PC-9 (cell line): ENCODE data around the gene KIF11. TPM values are rescaled to one million over a fixed set of nuclear protein-coding genes. Genes with fewer than 3 reads are reported as not detected.

ENCODE experiments used
- BruUV-seq: library from RNA; stranded (reverse); fragments of 400-500 nt; replicated peaks from 2 replicates; lab custom pipeline; 2021; lab: Mats Ljungman, UMichigan
- CTCF ChIA-PET: fragments of 300-600 bp; sonication (Branson Sonifier 250); formaldehyde crosslinking; loops from one replicate; lab custom pipeline; 2022; ENCODE audit warnings: antibody characterized with exemption; lab: Charles Lee
- POLR2A ChIA-PET: fragments of 300-600 bp; sonication (Branson Sonifier 250); formaldehyde crosslinking; loops from one replicate; lab custom pipeline; 2022; ENCODE audit warnings: antibody characterized with exemption; ENCODE audit not compliant: unreplicated experiment; lab: Charles Lee
- DNase-seq, 2 experiments: peaks; one replicate each; pipeline versions ENCODE4 v3.0.0 to v3.0.0-alpha.2; 2015 to 2022; ENCODE audit warnings: mixed read lengths in 1 of 2
- H2AFZ ChIP-seq: fragments of 200-600 bp; sonication (generic); 2 replicates; pipeline ENCODE4 v1.8.1; 2017; ENCODE audit warnings: antibody characterized with exemption
- H3F3A ChIP-seq: fragments of 200-600 bp; sonication (generic); 2 replicates; pipeline ENCODE4 v1.8.1; 2017; ENCODE audit warnings: antibody characterized with exemption, mild to moderate bottlenecking, low read depth; ENCODE audit not compliant: insufficient read depth
- H3K27ac ChIP-seq: fragments of 200-600 bp; sonication (generic); 2 replicates; pipeline ENCODE4 v1.6.1; 2016; ENCODE audit warnings: mixed run types
- H3K27me3 ChIP-seq: fragments of 200-600 bp; sonication (generic); 2 replicates; pipeline ENCODE4 v1.6.1; 2016; ENCODE audit warnings: low read depth, mixed run types; ENCODE audit not compliant: insufficient read depth
- H3K36me3 ChIP-seq: fragments of 200-600 bp; sonication (generic); 2 replicates; pipeline ENCODE4 v1.6.1; 2016; ENCODE audit warnings: low read depth, mixed run types
- H3K4me1 ChIP-seq: fragments of 200-600 bp; sonication (generic); replicated peaks from 2 replicates; pipeline ENCODE4 v1.6.1; 2016; ENCODE audit warnings: mixed run types; ENCODE audit not compliant: insufficient read depth
- H3K4me2 ChIP-seq: fragments of 200-600 bp; sonication (generic); 2 replicates; pipeline ENCODE4 v1.6.1; 2017; ENCODE audit warnings: mixed run types
- H3K4me3 ChIP-seq: fragments of 200-600 bp; sonication (generic); 2 replicates; pipeline ENCODE4 v1.6.1; 2016; ENCODE audit warnings: mixed run types
- H3K79me2 ChIP-seq: fragments of 200-600 bp; sonication (generic); 2 replicates; pipeline ENCODE4 v1.6.1; 2017; ENCODE audit warnings: low read depth, mixed run types
- H3K9me2 ChIP-seq: fragments of 200-600 bp; sonication (generic); 2 replicates; pipeline ENCODE4 v1.8.1; 2017; ENCODE audit warnings: mild to moderate bottlenecking; ENCODE audit not compliant: insufficient read depth
- H3K9me3 ChIP-seq: fragments of 200-600 bp; sonication (generic); 2 replicates; pipeline ENCODE4 v1.8.1; 2016; ENCODE audit warnings: low read depth; ENCODE audit not compliant: insufficient read depth
- H4K20me1 ChIP-seq: fragments of 200-600 bp; sonication (generic); 2 replicates; pipeline ENCODE4 v1.8.1; 2017; ENCODE audit not compliant: insufficient read depth
- EZH2 ChIP-seq: fragments of 200-600 bp; sonication (generic); IDR thresholded peaks from 2 replicates; pipeline ENCODE4 v1.8.0; 2017; ENCODE audit warnings: antibody characterized with exemption, low read depth
- intact Hi-C: fragments of 100-400 bp; cut with micrococcal nuclease; formaldehyde crosslinking; loops from one replicate; pipeline ENCODE4 v1.10.0; 2022; ENCODE audit not compliant: unreplicated experiment
- total RNA-seq: library from RNA; stranded (reverse); gene quantifications from 2 replicates; pipeline ENCODE4 v1.2.3, GENCODE V29; 2021
- TF ChIP-seq, protein P1 (sequence below): fragments of 200-600 bp; sonication (generic); conservative IDR thresholded peaks from 2 replicates; pipeline ENCODE4 v1.6.1; 2017; ENCODE audit warnings: mixed run types, antibody characterized with exemption, mild to moderate bottlenecking, moderate library complexity

Gene KIF11
- total RNA-seq, 1 experiment from 2014 or later: 35.7 TPM

DNA sequence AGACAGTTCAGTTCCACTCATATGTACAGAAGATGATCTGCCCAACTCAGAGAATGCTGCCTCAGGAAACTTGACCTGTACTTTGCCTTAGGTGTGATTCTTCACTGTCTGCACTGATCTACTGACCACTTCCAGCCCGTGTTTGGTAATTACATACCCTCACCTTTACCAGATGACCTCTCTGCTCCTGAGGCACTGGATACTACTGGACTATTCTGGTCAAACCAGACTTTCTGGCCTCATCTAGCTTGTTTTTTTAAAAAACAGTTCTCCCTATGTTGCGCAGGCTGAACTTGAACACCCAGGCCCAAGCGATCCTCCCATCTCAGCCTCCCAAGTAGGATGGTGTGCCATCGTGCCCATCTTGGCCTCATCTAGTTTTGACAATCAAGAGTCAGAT, 45.3 kb upstream of the KIF11 start:
- peak in 1 of 2 experiments; percentile 37 for DNase-seq
- H3K27me3 ChIP-seq: no peaks in the 10 kb centered on the region
- intact Hi-C loops: no loop called here
- H4K20me1 ChIP-seq: no peaks in the 10 kb centered on the region
- no peaks in the 10 kb centered on the region for H3K9me3 ChIP-seq
- H3K4me2 ChIP-seq: no peak overlapping the region; the same call in 1 of the 2 replicates
- H3K4me3 ChIP-seq: no peak overlapping the region
- BruUV-seq: no TSS peak
- peaks cover 35% of the 10 kb centered on the region for H3K79me2 ChIP-seq
- H3K9me2 ChIP-seq: no peaks in the 10 kb centered on the region
- H3F3A ChIP-seq: no peaks in the 10 kb centered on the region
- H2AFZ ChIP-seq: no peak overlapping the region
- peaks cover 6% of the 10 kb centered on the region; the same call in 1 of the 2 replicates for H3K36me3 ChIP-seq
- H3K4me1 ChIP-seq: 0 out of 2 replicates have a peak, but pooled peaks cover 7% of the 10 kb centered on the region
- H3K27ac ChIP-seq: no peak overlapping the region
- POLR2A ChIA-PET: no interaction called here
- TF ChIP-seq EZH2: no peak
- TF ChIP-seq, protein P1, sequence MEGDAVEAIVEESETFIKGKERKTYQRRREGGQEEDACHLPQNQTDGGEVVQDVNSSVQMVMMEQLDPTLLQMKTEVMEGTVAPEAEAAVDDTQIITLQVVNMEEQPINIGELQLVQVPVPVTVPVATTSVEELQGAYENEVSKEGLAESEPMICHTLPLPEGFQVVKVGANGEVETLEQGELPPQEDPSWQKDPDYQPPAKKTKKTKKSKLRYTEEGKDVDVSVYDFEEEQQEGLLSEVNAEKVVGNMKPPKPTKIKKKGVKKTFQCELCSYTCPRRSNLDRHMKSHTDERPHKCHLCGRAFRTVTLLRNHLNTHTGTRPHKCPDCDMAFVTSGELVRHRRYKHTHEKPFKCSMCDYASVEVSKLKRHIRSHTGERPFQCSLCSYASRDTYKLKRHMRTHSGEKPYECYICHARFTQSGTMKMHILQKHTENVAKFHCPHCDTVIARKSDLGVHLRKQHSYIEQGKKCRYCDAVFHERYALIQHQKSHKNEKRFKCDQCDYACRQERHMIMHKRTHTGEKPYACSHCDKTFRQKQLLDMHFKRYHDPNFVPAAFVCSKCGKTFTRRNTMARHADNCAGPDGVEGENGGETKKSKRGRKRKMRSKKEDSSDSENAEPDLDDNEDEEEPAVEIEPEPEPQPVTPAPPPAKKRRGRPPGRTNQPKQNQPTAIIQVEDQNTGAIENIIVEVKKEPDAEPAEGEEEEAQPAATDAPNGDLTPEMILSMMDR: no peak
- CTCF ChIA-PET: interaction anchor here (0.5 kb wide), 1 partner anchor 370 kb away, joined by 4 read pairs; no protein-coding TSS in a partner anchor

DNA sequence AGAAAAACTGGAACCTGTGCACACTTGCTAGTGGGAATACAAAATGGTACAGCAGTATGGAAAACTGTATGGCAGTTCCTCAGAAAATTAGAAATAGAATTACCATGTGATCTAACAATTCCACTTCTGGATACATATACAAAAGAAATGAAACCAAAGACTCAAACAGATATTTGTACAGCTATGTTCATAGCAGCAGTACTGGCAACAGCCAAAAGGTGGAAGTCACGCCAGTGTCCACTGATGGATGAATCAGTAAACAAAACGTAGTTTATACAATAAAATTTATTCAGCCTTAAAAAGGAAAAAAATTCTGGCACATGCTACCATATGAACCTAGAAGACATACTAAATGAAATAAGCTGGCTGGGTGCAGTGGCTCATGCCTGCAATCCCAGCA, 42.0 kb upstream of the KIF11 start:
- Histone ChIP-seq H3F3A (no peaks in the 10 kb centered on the region), H3K79me2 (peaks cover 6% of the 10 kb centered on the region; the same call in 1 of the 2 replicates), H3K4me1 (0 out of 2 replicates have a peak, but pooled peaks cover 7% of the 10 kb centered on the region), H3K4me3 (no peak overlapping the region), H3K27me3 (no peaks in the 10 kb centered on the region), H4K20me1 (no peaks in the 10 kb centered on the region), H3K27ac (no peak overlapping the region), H3K9me3 (no peaks in the 10 kb centered on the region), H2AFZ (no peak overlapping the region), H3K9me2 (no peaks in the 10 kb centered on the region), H3K36me3 (peaks cover 10% of the 10 kb centered on the region; the same call in 1 of the 2 replicates), H3K4me2 (no peak overlapping the region)
- no TSS peak for BruUV-seq
- intact Hi-C loops: no loop called here
- DNase-seq: no peak
- ChIA-PET CTCF (no interaction called here), POLR2A (no interaction called here)
- TF ChIP-seq, protein P1: no peak
- no peak for TF ChIP-seq EZH2

DNA sequence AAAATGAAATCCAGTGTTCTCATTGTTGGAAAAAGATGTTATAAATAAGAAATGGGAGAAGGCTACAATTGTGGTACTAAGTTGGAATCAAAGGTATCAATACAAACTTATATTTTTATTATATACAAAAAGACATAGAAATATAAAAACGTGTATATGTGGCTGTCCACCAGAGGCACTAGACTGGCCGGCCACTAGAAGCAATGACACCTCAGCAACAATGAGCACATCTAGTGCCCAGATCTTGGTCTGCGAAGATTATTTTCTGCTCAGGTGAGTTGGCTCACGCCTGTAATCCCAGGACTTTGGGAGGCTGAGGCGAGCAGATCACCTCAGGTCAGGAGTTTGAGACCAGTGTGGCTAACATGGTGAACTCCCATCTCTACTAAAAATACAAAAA, 40.6 kb upstream of the KIF11 start:
- H3K4me3 ChIP-seq: no peak overlapping the region
- intact Hi-C loops: no loop called here
- no peak overlapping the region for H3K4me2 ChIP-seq
- 0 out of 2 replicates have a peak, but pooled peaks cover 7% of the 10 kb centered on the region for H3K4me1 ChIP-seq
- no peak for DNase-seq
- H3K36me3 ChIP-seq: peaks cover 10% of the 10 kb centered on the region; the same call in 1 of the 2 replicates
- no peak overlapping the region for H3K27ac ChIP-seq
- H3F3A ChIP-seq: no peaks in the 10 kb centered on the region
- CTCF ChIA-PET: no interaction called here
- H3K9me3 ChIP-seq: no peaks in the 10 kb centered on the region
- POLR2A ChIA-PET: no interaction called here
- no peaks in the 10 kb centered on the region for H3K9me2 ChIP-seq
- no peaks in the 10 kb centered on the region for H3K27me3 ChIP-seq
- no peaks in the 10 kb centered on the region for H3K79me2 ChIP-seq
- H4K20me1 ChIP-seq: no peaks in the 10 kb centered on the region
- TF ChIP-seq EZH2: no peak
- TF ChIP-seq, protein P1: peak; percentile 43; the same call in 1 of the 2 replicates
- BruUV-seq: no TSS peak
- no peak overlapping the region for H2AFZ ChIP-seq
